ENCODE measurements around the gene EHD4.

The EHD4 gene

GRCh38 chr15:41887893-41888292 is 84.5 kb downstream of the EHD4 start:
- TF ChIP-seq REST (IDR thresholded peaks at IDR 0.05; ENCODE audit: insufficient read depth in 1 of 2, low read depth in 2 of 2, low read length in 2 of 2), result no peak
- no peak for TF ChIP-seq SIN3A (IDR thresholded peaks at IDR 0.05; ENCODE audit: borderline replicate concordance, insufficient read depth, low read length)

- TF ChIP-seq FOXP2 (optimal IDR thresholded peaks at IDR 0.05; ENCODE audit: borderline replicate concordance, extremely low read depth, extremely low read length, insufficient read depth) (no peak), REST (IDR thresholded peaks at IDR 0.05; ENCODE audit: insufficient read depth in 1 of 2, low read depth in 2 of 2, low read length in 2 of 2) (no peak), SIN3A (IDR thresholded peaks at IDR 0.05; ENCODE audit: borderline replicate concordance, insufficient read depth, low read length) (no peak), TAF1 (IDR thresholded peaks at IDR 0.05; ENCODE audit: borderline replicate concordance, insufficient read depth, low read length) (no peak), POLR2AphosphoS5 (IDR thresholded peaks at IDR 0.05; ENCODE audit: low read depth, low read length) (no peak)
These were observed 85.2 kb downstream of the EHD4 start for GRCh38 chr15:41887161-41887560.

- TF ChIP-seq TAF1 (IDR thresholded peaks at IDR 0.05; ENCODE audit: borderline replicate concordance, insufficient read depth, low read length), result no peak
- TF ChIP-seq POLR2AphosphoS5 (IDR thresholded peaks at IDR 0.05; ENCODE audit: low read depth, low read length), result no peak
- no peak for TF ChIP-seq SIN3A (IDR thresholded peaks at IDR 0.05; ENCODE audit: borderline replicate concordance, insufficient read depth, low read length)
- no peak for TF ChIP-seq REST (IDR thresholded peaks at IDR 0.05; ENCODE audit: insufficient read depth in 1 of 2, low read depth in 2 of 2, low read length in 2 of 2)
- TF ChIP-seq FOXP2 (optimal IDR thresholded peaks at IDR 0.05; ENCODE audit: borderline replicate concordance, extremely low read depth, extremely low read length, insufficient read depth), result no peak
These were observed 85.6 kb downstream of the EHD4 start for GRCh38 chr15:41886741-41887140.

GRCh38 chr15:41885841-41886240 is 86.5 kb downstream of the EHD4 start:
- TF ChIP-seq FOXP2 (optimal IDR thresholded peaks at IDR 0.05; ENCODE audit: borderline replicate concordance, extremely low read depth, extremely low read length, insufficient read depth) (no peak), POLR2AphosphoS5 (IDR thresholded peaks at IDR 0.05; ENCODE audit: low read depth, low read length) (no peak), SIN3A (IDR thresholded peaks at IDR 0.05; ENCODE audit: borderline replicate concordance, insufficient read depth, low read length) (no peak), REST (IDR thresholded peaks at IDR 0.05; ENCODE audit: insufficient read depth in 1 of 2, low read depth in 2 of 2, low read length in 2 of 2) (no peak), TAF1 (IDR thresholded peaks at IDR 0.05; ENCODE audit: borderline replicate concordance, insufficient read depth, low read length) (no peak)

- no peak for TF ChIP-seq SIN3A (IDR thresholded peaks at IDR 0.05; ENCODE audit: borderline replicate concordance, insufficient read depth, low read length)
- no peak for TF ChIP-seq REST (IDR thresholded peaks at IDR 0.05; ENCODE audit: insufficient read depth in 1 of 2, low read depth in 2 of 2, low read length in 2 of 2)
- TF ChIP-seq POLR2AphosphoS5 (IDR thresholded peaks at IDR 0.05; ENCODE audit: low read depth, low read length), result no peak
- TF ChIP-seq TAF1 (IDR thresholded peaks at IDR 0.05; ENCODE audit: borderline replicate concordance, insufficient read depth, low read length), result no peak
- TF ChIP-seq FOXP2 (optimal IDR thresholded peaks at IDR 0.05; ENCODE audit: borderline replicate concordance, extremely low read depth, extremely low read length, insufficient read depth), result no peak
These were observed 87.0 kb downstream of the EHD4 start for GRCh38 chr15:41885321-41885720.

All from PFSK-1 (cell line).